ENCODE results near the gene CHN1. TPM values are rescaled to one million over a fixed set of nuclear protein-coding genes. Genes with fewer than 3 reads are reported as not detected.

Gene CHN1
- total and polyA plus RNA-seq, 2 donors from 2014 or later, result 6.5 to 14.1 TPM

DNA sequence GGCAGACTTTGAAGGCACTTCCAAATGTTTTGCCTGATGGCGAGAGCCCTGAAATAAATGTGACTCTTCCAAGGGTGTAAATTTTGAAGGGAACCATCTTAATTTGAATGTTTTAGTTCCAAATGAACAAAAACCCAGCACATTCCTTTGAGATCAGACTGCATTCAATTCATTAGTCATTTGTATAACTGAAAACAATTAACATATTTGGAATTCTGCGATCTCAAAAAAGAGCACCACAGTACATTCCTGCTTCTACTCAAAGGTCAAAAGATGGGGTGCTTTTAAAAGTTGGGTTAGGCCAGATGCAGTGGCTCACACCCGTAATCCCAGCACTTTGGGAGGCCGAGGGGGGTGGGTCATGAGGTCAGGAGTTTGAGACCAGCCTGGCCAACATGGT lies 202.7 kb downstream of the CHN1 start:
- no peaks in the 10 kb centered on the region for H3K9me3 ChIP-seq (ENCODE audit: control insufficient read depth in 2 of 3, insufficient read depth in 1 of 3, low read length in 3 of 3)
- intact Hi-C loops (cut with DNase I), result no loop called here
- H3K27me3 ChIP-seq (ENCODE audit: control insufficient read depth, insufficient read depth, low read length), result no peaks in the 10 kb centered on the region
- no peak for DNase-seq
- H3K4me1 ChIP-seq (ENCODE audit: control insufficient read depth in 2 of 3, insufficient read depth in 2 of 3, low read depth in 1 of 3, low read length in 3 of 3), result no peaks in the 10 kb centered on the region
- H3K9ac ChIP-seq (ENCODE audit: low read length in 3 of 3), result no peak overlapping the region
- TF ChIP-seq, protein P1, sequence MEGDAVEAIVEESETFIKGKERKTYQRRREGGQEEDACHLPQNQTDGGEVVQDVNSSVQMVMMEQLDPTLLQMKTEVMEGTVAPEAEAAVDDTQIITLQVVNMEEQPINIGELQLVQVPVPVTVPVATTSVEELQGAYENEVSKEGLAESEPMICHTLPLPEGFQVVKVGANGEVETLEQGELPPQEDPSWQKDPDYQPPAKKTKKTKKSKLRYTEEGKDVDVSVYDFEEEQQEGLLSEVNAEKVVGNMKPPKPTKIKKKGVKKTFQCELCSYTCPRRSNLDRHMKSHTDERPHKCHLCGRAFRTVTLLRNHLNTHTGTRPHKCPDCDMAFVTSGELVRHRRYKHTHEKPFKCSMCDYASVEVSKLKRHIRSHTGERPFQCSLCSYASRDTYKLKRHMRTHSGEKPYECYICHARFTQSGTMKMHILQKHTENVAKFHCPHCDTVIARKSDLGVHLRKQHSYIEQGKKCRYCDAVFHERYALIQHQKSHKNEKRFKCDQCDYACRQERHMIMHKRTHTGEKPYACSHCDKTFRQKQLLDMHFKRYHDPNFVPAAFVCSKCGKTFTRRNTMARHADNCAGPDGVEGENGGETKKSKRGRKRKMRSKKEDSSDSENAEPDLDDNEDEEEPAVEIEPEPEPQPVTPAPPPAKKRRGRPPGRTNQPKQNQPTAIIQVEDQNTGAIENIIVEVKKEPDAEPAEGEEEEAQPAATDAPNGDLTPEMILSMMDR (IDR thresholded peaks at IDR 0.05; ENCODE audit: borderline replicate concordance, extremely low read depth, insufficient read depth), result no peak
- no peaks in the 10 kb centered on the region for H3K36me3 ChIP-seq (ENCODE audit: control insufficient read depth in 2 of 3, insufficient read depth in 3 of 3, low read length in 3 of 3)
- H3K27ac ChIP-seq (ENCODE audit: low read depth in 2 of 2, low read length in 2 of 2), result no peak overlapping the region
- FAIRE-seq, result no peak
- H3K4me3 ChIP-seq (ENCODE audit: low read length in 3 of 3), result no peak overlapping the region

DNA sequence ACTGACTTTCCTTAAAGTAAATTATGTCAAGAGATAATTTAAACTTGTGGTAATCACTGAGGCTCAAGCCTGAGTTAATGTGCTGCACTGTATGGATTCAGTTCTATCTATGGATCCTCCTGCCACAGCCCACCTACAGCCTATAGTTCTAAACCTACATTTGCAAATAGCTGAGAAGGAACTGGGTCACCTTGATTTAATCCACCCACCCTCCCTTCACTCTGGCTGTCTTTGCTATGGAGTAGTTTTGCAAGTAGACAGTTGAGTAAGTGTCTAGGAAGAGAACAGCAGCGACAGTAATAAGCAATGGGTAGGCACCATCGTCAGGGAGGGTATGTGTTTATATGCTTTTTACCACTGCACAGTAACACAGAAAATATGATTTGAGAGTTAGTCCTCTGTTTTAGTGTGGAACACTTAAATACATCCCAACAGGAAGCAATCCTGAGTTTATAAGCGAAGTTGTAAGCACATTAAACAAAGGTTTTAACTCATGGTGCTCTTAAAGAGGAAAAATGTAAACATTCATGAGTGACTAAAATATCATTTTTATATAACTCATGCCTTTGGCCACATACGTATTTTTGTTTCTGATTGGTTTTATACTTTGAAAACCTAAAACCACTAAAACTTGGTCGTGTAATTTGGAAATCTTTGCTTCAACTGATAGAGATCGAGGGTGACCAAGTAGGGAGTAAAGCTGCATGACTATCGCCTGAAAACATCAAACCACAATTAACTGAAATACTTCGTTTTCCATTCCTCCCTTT lies 204.6 kb downstream of the CHN1 start:
- Histone ChIP-seq H3K27ac (ENCODE audit: low read depth in 2 of 2, low read length in 2 of 2) (no peak overlapping the region), H3K9ac (ENCODE audit: low read length in 3 of 3) (no peak overlapping the region), H3K9me3 (ENCODE audit: control insufficient read depth in 2 of 3, insufficient read depth in 1 of 3, low read length in 3 of 3) (no peaks in the 10 kb centered on the region), H3K36me3 (ENCODE audit: control insufficient read depth in 2 of 3, insufficient read depth in 3 of 3, low read length in 3 of 3) (no peaks in the 10 kb centered on the region), H3K4me1 (ENCODE audit: control insufficient read depth in 2 of 3, insufficient read depth in 2 of 3, low read depth in 1 of 3, low read length in 3 of 3) (no peaks in the 10 kb centered on the region), H3K4me3 (ENCODE audit: low read length in 3 of 3) (no peak overlapping the region), H3K27me3 (ENCODE audit: control insufficient read depth, insufficient read depth, low read length) (no peaks in the 10 kb centered on the region)
- DNase-seq, result no peak
- FAIRE-seq, result no peak
- TF ChIP-seq, protein P1 (IDR thresholded peaks at IDR 0.05; ENCODE audit: borderline replicate concordance, extremely low read depth, insufficient read depth), result no peak
- intact Hi-C loops (cut with DNase I), result no loop called here

DNA sequence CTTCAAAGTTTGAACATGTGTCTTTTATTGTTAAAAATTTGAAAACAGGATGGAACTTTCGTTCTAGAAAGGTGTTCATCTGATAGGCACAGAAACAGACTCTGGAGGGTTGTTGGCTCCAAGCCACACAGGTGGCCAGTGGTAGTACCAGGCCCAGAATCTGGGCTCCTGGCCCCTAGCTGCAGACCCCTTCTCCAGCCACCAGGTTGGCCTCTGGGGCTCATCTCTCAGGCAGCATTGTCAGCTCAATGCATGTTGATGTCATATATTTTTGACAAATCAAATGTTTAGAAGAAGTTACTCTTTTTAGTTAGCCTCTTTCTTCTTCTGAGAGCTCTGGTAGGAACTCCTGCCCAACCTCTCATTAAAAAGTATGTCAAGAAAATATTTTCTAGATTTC lies 206.4 kb downstream of the CHN1 start:
- H3K27ac ChIP-seq (ENCODE audit: low read depth in 2 of 2, low read length in 2 of 2), result no peak overlapping the region
- TF ChIP-seq, protein P1 (IDR thresholded peaks at IDR 0.05; ENCODE audit: borderline replicate concordance, extremely low read depth, insufficient read depth), result no peak
- H3K36me3 ChIP-seq (ENCODE audit: control insufficient read depth in 2 of 3, insufficient read depth in 3 of 3, low read length in 3 of 3), result no peaks in the 10 kb centered on the region
- FAIRE-seq (no peak), DNase-seq (no peak)
- no peaks in the 10 kb centered on the region for H3K9me3 ChIP-seq (ENCODE audit: control insufficient read depth in 2 of 3, insufficient read depth in 1 of 3, low read length in 3 of 3)
- H3K4me1 ChIP-seq (ENCODE audit: control insufficient read depth in 2 of 3, insufficient read depth in 2 of 3, low read depth in 1 of 3, low read length in 3 of 3), result no peaks in the 10 kb centered on the region
- no peak overlapping the region for H3K4me3 ChIP-seq (ENCODE audit: low read length in 3 of 3)
- intact Hi-C loops (cut with DNase I), result no loop called here
- H3K27me3 ChIP-seq (ENCODE audit: control insufficient read depth, insufficient read depth, low read length), result no peaks in the 10 kb centered on the region
- H3K9ac ChIP-seq (ENCODE audit: low read length in 3 of 3), result no peak overlapping the region

Data from kidney (tissue), 14 donors.